GM18873 (cell line): ENCODE results near the gene ZNF543.
A peak's percentile ranks its signal among the peaks of the same experiment; 100 is the strongest.
"Not testable (repeated sequence)": the region's sequence is repeated elsewhere in the genome, so short reads cannot be mapped to it uniquely, and the experiment has no call there.

Source experiments
- ATAC-seq: cut with Tn5 transposase; IDR thresholded peaks from one replicate; pipeline ENCODE4 v1.9.1; 2021; ENCODE audit warnings: mild to moderate bottlenecking, moderate library complexity, moderate number of reproducible peaks; ENCODE audit not compliant: unreplicated experiment, low FRiP score

The ZNF543 gene

GRCh38 chr19:57319869-57320179, 448 bp upstream of the ZNF543 start:
- ATAC-seq, result peak; percentile 19

- ATAC-seq, result no peak
Measured at GRCh38 chr19:57321116-57321515, 844 bp downstream of the ZNF543 start.

GRCh38 chr19:57321751-57322150, 1.5 kb downstream of the ZNF543 start:
- no peak for ATAC-seq

GRCh38 chr19:57324992-57325391, 4.7 kb downstream of the ZNF543 start:
- no peak for ATAC-seq

- no peak for ATAC-seq
Measured at GRCh38 chr19:57327993-57328392, 7.7 kb downstream of the ZNF543 start.

GRCh38 chr19:57334191-57334590, 13.9 kb downstream of the ZNF543 start:
- no peak for ATAC-seq

- no peak for ATAC-seq
Measured at GRCh38 chr19:57338877-57339276, 18.6 kb downstream of the ZNF543 start.

- ATAC-seq, result no peak
Measured at GRCh38 chr19:57342582-57342981, 22.3 kb downstream of the ZNF543 start.

- ATAC-seq, result no peak
Measured at GRCh38 chr19:57348136-57348535, 27.9 kb downstream of the ZNF543 start.

- ATAC-seq, result peak; percentile 71
Measured at GRCh38 chr19:57350877-57351805, 30.9 kb downstream of the ZNF543 start, which contains the start of gene ZNF304. Gene ZNF304 (plus strand): TSS chr19:57351271. CDS start chr19:57351665, 394 bp downstream.

GRCh38 chr19:57351867-57352266, 31.6 kb downstream of the ZNF543 start:
- ATAC-seq, result no peak

GRCh38 chr19:57355916-57356315, 35.6 kb downstream of the ZNF543 start:
- no peak for ATAC-seq

GRCh38 chr19:57357406-57357805, 37.1 kb downstream of the ZNF543 start:
- ATAC-seq, result no peak

GRCh38 chr19:57359300-57359699, 39.0 kb downstream of the ZNF543 start:
- ATAC-seq, result no peak

- no peak for ATAC-seq
Measured at GRCh38 chr19:57362419-57362818, 42.1 kb downstream of the ZNF543 start.

GRCh38 chr19:57362997-57363687, 42.9 kb downstream of the ZNF543 start, which contains the start of the genes TRAPPC2B and ZNF547:
Gene TRAPPC2B (plus strand): TSS chr19:57363551. CDS start chr19:57364834, 1,283 bp downstream.
Gene ZNF547 (plus strand): TSS chr19:57363551. CDS start chr19:57368556, 5,005 bp downstream.
- peak; percentile 87 for ATAC-seq

- ATAC-seq, result no peak
Measured at GRCh38 chr19:57363688-57364181, 43.5 kb downstream of the ZNF543 start.

- ATAC-seq, result no peak
Measured at GRCh38 chr19:57366776-57367175, 46.5 kb downstream of the ZNF543 start.

GRCh38 chr19:57374179-57374578, 53.9 kb downstream of the ZNF543 start:
- ATAC-seq, result no peak

- not testable (repeated sequence) for ATAC-seq
Measured at GRCh38 chr19:57374647-57375046, 54.4 kb downstream of the ZNF543 start.

- no peak for ATAC-seq
Measured at GRCh38 chr19:57376151-57376550, 55.9 kb downstream of the ZNF543 start.
